SU-DHL-6 (cell line): Measurements from ENCODE around the gene NABP1.

Experiments used
- H2AFZ ChIP-seq: fragments of 200-600 bp; sonication (generic); 2 replicates; pipeline ENCODE4 v1.6.1; 2014; ENCODE audit warnings: low read depth, mild to moderate bottlenecking, moderate library complexity, mixed read lengths, antibody characterized with exemption, low read length; ENCODE audit not compliant: severe bottlenecking
- H3F3A ChIP-seq: fragments of 200-600 bp; shearing (Covaris generic); 2 replicates; pipeline ENCODE4 v1.6.0; 2016; ENCODE audit warnings: antibody characterized with exemption, mild to moderate bottlenecking; ENCODE audit not compliant: insufficient read depth
- H3K27ac ChIP-seq: fragments of 200-600 bp; sonication (generic); 2 replicates; pipeline ENCODE4 v1.5.1; 2016; ENCODE audit warnings: low read depth, mild to moderate bottlenecking, low read length, moderate library complexity, mixed read lengths
- H3K27me3 ChIP-seq: fragments of 200-600 bp; sonication (generic), shearing (Covaris generic); 2 replicates; pipeline ENCODE4 v1.6.0; 2014; ENCODE audit warnings: mild to moderate bottlenecking, low read length
- H3K36me3 ChIP-seq: fragments of 200-600 bp; sonication (generic); 2 replicates; pipeline ENCODE4 v1.6.1; 2014; ENCODE audit warnings: mild to moderate bottlenecking, low read length, mixed read lengths
- H3K4me2 ChIP-seq: fragments of 300-600, 200-600 bp; shearing (Covaris generic), sonication (generic); 2 replicates; pipeline ENCODE4 v1.6.0; 2014; ENCODE audit warnings: low read length, low read depth, mild to moderate bottlenecking; ENCODE audit not compliant: poor library complexity, severe bottlenecking
- H3K4me3 ChIP-seq: fragments of 200-600 bp; sonication (generic); 2 replicates; pipeline ENCODE4 v1.5.1; 2014; ENCODE audit warnings: antibody characterized with exemption, low read length, mild to moderate bottlenecking, mixed read lengths; ENCODE audit not compliant: insufficient read depth, poor library complexity, severe bottlenecking
- H3K79me2 ChIP-seq: fragments of 200-600 bp; sonication (generic); 2 replicates; pipeline ENCODE4 v1.6.1; 2014; ENCODE audit warnings: mild to moderate bottlenecking, low read length, moderate library complexity; ENCODE audit not compliant: insufficient read depth
- H3K9ac ChIP-seq: fragments of 200-600 bp; sonication (generic); 2 replicates; pipeline ENCODE4 v1.7.0; 2014; ENCODE audit warnings: mild to moderate bottlenecking, low read length
- H3K9me2 ChIP-seq: fragments of 200-600 bp; sonication (generic); replicated peaks from 2 replicates; pipeline ENCODE4 v1.6.1; 2014; ENCODE audit warnings: low read length; ENCODE audit not compliant: insufficient read depth
- H3K9me3 ChIP-seq: fragments of 200-600 bp; sonication (generic); 2 replicates; pipeline ENCODE4 v1.6.1; 2014; ENCODE audit warnings: low read length, mixed read lengths; ENCODE audit not compliant: insufficient read depth
- H4K20me1 ChIP-seq: fragments of 200-600 bp; sonication (generic); 2 replicates; pipeline ENCODE4 v1.6.1; 2014; ENCODE audit warnings: low read depth, mild to moderate bottlenecking, antibody characterized with exemption, low read length, moderate library complexity, mixed read lengths
- EZH2phosphoT487 ChIP-seq: fragments of 200-600 bp; sonication (generic), shearing (Covaris generic); conservative IDR thresholded peaks from 2 replicates; pipeline ENCODE4 v1.6.1; 2018; ENCODE audit warnings: mild to moderate bottlenecking, antibody characterized with exemption, low read length, moderate library complexity, mixed read lengths
- TF ChIP-seq, protein P1 (sequence below): fragments of 200-600 bp; sonication (generic); IDR thresholded peaks from one replicate; pipeline ENCODE4 v1.5.1; 2017; ENCODE audit warnings: antibody characterized with exemption, mild to moderate bottlenecking, low read length, moderate library complexity; ENCODE audit not compliant: insufficient read depth, poor library complexity, severe bottlenecking

NABP1 gene

DNA sequence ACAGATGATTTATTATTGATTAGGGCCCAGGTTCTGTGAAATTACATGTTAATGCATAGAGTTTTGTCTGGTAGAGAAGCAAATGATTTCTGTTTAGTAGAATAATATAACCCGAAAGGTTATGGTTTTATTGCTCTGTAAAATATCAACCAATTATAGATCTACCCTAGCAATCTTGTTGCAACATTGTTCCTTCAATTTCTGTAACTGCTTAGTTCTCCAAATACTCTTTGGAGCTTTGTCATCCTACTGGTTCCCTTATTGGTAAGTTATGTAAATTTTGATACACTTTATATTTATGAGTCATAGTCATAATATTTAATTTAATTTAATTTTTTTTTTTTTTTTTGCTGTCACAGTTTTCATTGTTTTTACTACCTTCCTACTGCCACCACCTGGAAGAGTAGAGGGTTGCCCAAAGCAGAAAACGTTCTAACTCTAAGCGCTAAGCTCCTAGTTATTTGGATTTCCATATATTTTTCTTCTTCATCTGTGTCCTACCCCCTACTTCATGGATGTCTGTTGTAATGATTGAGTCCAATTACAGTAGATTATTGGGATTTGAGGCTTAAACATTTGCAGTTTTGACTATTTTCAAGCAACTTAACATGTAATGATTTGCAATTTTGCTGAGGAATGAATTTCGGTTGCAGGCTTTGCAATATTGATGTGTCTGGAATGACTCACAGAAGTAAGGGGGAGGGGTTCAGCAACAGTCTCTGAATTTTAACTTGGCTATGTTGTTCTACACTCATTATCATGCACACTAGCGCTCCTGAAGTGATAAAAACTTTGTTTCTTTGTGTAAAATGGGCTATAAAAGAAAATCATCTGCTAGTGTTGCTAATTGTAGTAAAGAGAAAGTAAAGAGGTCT lies 51.1 kb downstream of the NABP1 start:
- Histone ChIP-seq H3K9me2 (no peaks in the 10 kb centered on the region), H3K27ac (no peak overlapping the region), H4K20me1 (no peaks in the 10 kb centered on the region), H3K36me3 (no peaks in the 10 kb centered on the region), H3K4me3 (no peak overlapping the region), H3K9me3 (no peaks in the 10 kb centered on the region), H3K27me3 (no peaks in the 10 kb centered on the region), H3K9ac (no peak overlapping the region), H2AFZ (no peak overlapping the region), H3K4me2 (no peak overlapping the region), H3F3A (no peaks in the 10 kb centered on the region), H3K79me2 (no peaks in the 10 kb centered on the region)
- TF ChIP-seq, protein P1, sequence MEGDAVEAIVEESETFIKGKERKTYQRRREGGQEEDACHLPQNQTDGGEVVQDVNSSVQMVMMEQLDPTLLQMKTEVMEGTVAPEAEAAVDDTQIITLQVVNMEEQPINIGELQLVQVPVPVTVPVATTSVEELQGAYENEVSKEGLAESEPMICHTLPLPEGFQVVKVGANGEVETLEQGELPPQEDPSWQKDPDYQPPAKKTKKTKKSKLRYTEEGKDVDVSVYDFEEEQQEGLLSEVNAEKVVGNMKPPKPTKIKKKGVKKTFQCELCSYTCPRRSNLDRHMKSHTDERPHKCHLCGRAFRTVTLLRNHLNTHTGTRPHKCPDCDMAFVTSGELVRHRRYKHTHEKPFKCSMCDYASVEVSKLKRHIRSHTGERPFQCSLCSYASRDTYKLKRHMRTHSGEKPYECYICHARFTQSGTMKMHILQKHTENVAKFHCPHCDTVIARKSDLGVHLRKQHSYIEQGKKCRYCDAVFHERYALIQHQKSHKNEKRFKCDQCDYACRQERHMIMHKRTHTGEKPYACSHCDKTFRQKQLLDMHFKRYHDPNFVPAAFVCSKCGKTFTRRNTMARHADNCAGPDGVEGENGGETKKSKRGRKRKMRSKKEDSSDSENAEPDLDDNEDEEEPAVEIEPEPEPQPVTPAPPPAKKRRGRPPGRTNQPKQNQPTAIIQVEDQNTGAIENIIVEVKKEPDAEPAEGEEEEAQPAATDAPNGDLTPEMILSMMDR, result no peak
- no peak for TF ChIP-seq EZH2phosphoT487

DNA sequence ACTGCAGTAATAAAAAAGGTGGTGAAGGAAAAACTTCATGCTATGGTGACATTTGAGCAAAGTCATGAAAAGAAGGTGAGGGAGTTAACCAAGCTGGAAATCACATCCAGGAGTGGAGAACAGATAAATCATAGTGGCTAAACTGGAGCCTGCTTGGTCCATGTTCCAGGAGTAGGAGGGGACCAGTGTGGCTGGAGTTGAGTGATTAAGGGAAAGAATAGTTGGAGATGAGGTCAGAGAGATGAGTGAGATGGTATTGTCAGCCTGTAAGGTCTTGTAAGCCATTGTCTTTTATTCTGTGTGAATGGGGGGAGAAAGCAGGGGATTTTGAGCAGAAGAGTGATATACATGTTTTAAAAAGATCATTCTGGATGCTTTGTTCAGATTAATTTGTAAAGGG lies 52.3 kb downstream of the NABP1 start:
- TF ChIP-seq, protein P1, result no peak
- TF ChIP-seq EZH2phosphoT487, result no peak
- Histone ChIP-seq H3K4me3 (no peak overlapping the region), H3K27ac (no peak overlapping the region), H3K9ac (no peak overlapping the region), H3K79me2 (no peaks in the 10 kb centered on the region), H4K20me1 (no peaks in the 10 kb centered on the region), H3K9me3 (no peaks in the 10 kb centered on the region), H3F3A (no peaks in the 10 kb centered on the region), H3K27me3 (no peaks in the 10 kb centered on the region), H3K4me2 (no peak overlapping the region), H2AFZ (no peak overlapping the region), H3K9me2 (no peaks in the 10 kb centered on the region), H3K36me3 (no peaks in the 10 kb centered on the region)
